OCI-LY7 (cell line): ENCODE results near the gene SLC39A6. TPM values are rescaled to one million over a fixed set of nuclear protein-coding genes. Genes with fewer than 3 reads are reported as not detected.

Experiments
- BruUV-seq: library from RNA; stranded (reverse); fragments of 400-500 nt; replicated peaks from 2 replicates; lab custom pipeline; 2021; lab: Mats Ljungman, UMichigan
- CTCF ChIA-PET: fragments of 300-600 bp; sonication (Branson Sonifier 250); formaldehyde crosslinking; loops from one replicate; lab custom pipeline; 2022; ENCODE audit warnings: antibody characterized with exemption; ENCODE audit not compliant: unreplicated experiment; lab: Charles Lee
- POLR2A ChIA-PET: fragments of 300-600 bp; sonication (Branson Sonifier 250); formaldehyde crosslinking; loops from one replicate; lab custom pipeline; 2022; ENCODE audit warnings: antibody characterized with exemption; lab: Charles Lee
- DNase-seq: peaks from one replicate; pipeline ENCODE4 v3.0.0-alpha.2; 2015; ENCODE audit warnings: low spot score
- H2AFZ ChIP-seq: fragments of 200-600 bp; sonication (generic), shearing (Covaris generic); 2 replicates; pipeline ENCODE4 v1.6.1; 2014; ENCODE audit warnings: mild to moderate bottlenecking, antibody characterized with exemption, low read length, moderate library complexity
- H3K27ac ChIP-seq: fragments of 200-600 bp; sonication (generic); 2 replicates; pipeline ENCODE4 v1.5.1; 2014; ENCODE audit warnings: mixed run types, low read depth, mild to moderate bottlenecking, moderate library complexity, low read length, inconsistent platforms; ENCODE audit not compliant: poor library complexity, severe bottlenecking
- H3K36me3 ChIP-seq: fragments of 200-600 bp; sonication (generic); 2 replicates; pipeline ENCODE4 v1.6.1; 2014; ENCODE audit warnings: mild to moderate bottlenecking, antibody characterized with exemption, low read length, moderate library complexity, mixed read lengths; ENCODE audit not compliant: insufficient read depth
- H3K4me1 ChIP-seq: fragments of 200-600 bp; sonication (generic); 2 replicates; pipeline ENCODE4 v1.5.1; 2014; ENCODE audit warnings: mild to moderate bottlenecking, low read length; ENCODE audit not compliant: insufficient read depth, poor library complexity, severe bottlenecking
- H3K4me2 ChIP-seq: fragments of 200-600 bp; sonication (generic); 2 replicates; pipeline ENCODE4 v1.6.1; 2014; ENCODE audit warnings: mild to moderate bottlenecking, low read length
- H3K4me3 ChIP-seq: fragments of 200-600 bp; sonication (generic); 2 replicates; pipeline ENCODE4 v1.5.1; 2014; ENCODE audit warnings: mild to moderate bottlenecking, low read depth, low read length; ENCODE audit not compliant: poor library complexity, severe bottlenecking
- H3K79me2 ChIP-seq: fragments of 200-600 bp; sonication (generic); 2 replicates; pipeline ENCODE4 v1.6.1; 2016; ENCODE audit warnings: low read depth, mild to moderate bottlenecking, low read length, moderate library complexity, mixed read lengths; ENCODE audit not compliant: insufficient read depth
- H3K9me2 ChIP-seq: fragments of 200-600 bp; sonication (generic); 2 replicates; pipeline ENCODE4 v1.6.1; 2016; ENCODE audit warnings: mild to moderate bottlenecking, low read length, mixed read lengths; ENCODE audit not compliant: insufficient read depth
- H3K9me3 ChIP-seq: fragments of 200-600 bp; sonication (generic); 2 replicates; pipeline ENCODE4 v1.6.1; 2014; ENCODE audit warnings: mild to moderate bottlenecking, mixed run types, low read length, mixed read lengths
- H4K20me1 ChIP-seq: fragments of 200-600 bp; sonication (generic); 2 replicates; pipeline ENCODE4 v1.6.1; 2014; ENCODE audit warnings: mild to moderate bottlenecking, antibody characterized with exemption, low read length, moderate library complexity, mixed read lengths; ENCODE audit not compliant: insufficient read depth
- CTCF ChIP-seq: fragments of 200-600 bp; sonication (generic); conservative IDR thresholded peaks from 2 replicates; pipeline ENCODE4 v1.5.1; 2014; ENCODE audit warnings: mild to moderate bottlenecking, antibody characterized with exemption, low read length, moderate library complexity, mixed read lengths
- EZH2phosphoT487 ChIP-seq: fragments of 200-600 bp; sonication (generic); IDR thresholded peaks from 2 replicates; pipeline ENCODE4 v1.6.1; 2018; ENCODE audit warnings: low read depth, borderline replicate concordance, mild to moderate bottlenecking, mixed run types, antibody characterized with exemption, low read length, moderate library complexity, mixed read lengths
- intact Hi-C: fragments of 100-400 bp; cut with micrococcal nuclease; formaldehyde crosslinking; loops from one replicate; pipeline ENCODE4 v1.10.0; 2022; ENCODE audit not compliant: unreplicated experiment
- total RNA-seq, 2 experiments: library from RNA; depleted of rRNA in 1 of 2; stranded (reverse); fragments of >200 nt in 1 of 2; shearing (Covaris generic) in 1 of 2; gene quantifications; 2 replicates each; pipeline ENCODE4 v1.2.3, GENCODE V29; 2014 to 2022

SLC39A6 gene
- total RNA-seq, 2 experiments from 2014 or later, result 11.2 to 14.7 TPM

- DNase-seq, result no peak
- ChIA-PET POLR2A (no interaction called here), CTCF (no interaction called here)
- no peak for TF ChIP-seq EZH2phosphoT487
- TF ChIP-seq CTCF, result no peak
- no peaks in the 10 kb centered on the region for H3K9me3 ChIP-seq
- H2AFZ ChIP-seq, result no peak overlapping the region
- BruUV-seq, result no TSS peak
- H3K36me3 ChIP-seq, result peaks cover 84% of the 10 kb centered on the region
- H3K4me2 ChIP-seq, result no peak overlapping the region
- H3K4me3 ChIP-seq, result no peak overlapping the region
- H3K4me1 ChIP-seq, result peaks cover 29% of the 10 kb centered on the region
- H3K79me2 ChIP-seq, result no peaks in the 10 kb centered on the region
- intact Hi-C loops, result no loop called here
- no peaks in the 10 kb centered on the region for H4K20me1 ChIP-seq
- H3K27ac ChIP-seq, result no peak overlapping the region
- no peaks in the 10 kb centered on the region for H3K9me2 ChIP-seq
Measured at GRCh38 chr18:36153203-36153602, 24.1 kb upstream of the SLC39A6 start.

GRCh38 chr18:36152781-36153180 is 23.6 kb upstream of the SLC39A6 start:
- no peaks in the 10 kb centered on the region for H3K9me3 ChIP-seq
- DNase-seq, result no peak
- ChIA-PET CTCF (no interaction called here), POLR2A (no interaction called here)
- H3K27ac ChIP-seq, result no peak overlapping the region
- H3K4me2 ChIP-seq, result no peak overlapping the region
- H3K4me3 ChIP-seq, result no peak overlapping the region
- no peaks in the 10 kb centered on the region for H3K79me2 ChIP-seq
- H3K9me2 ChIP-seq, result no peaks in the 10 kb centered on the region
- intact Hi-C loops, result no loop called here
- BruUV-seq, result no TSS peak
- no peak overlapping the region for H2AFZ ChIP-seq
- H3K36me3 ChIP-seq, result peaks cover 84% of the 10 kb centered on the region
- H3K4me1 ChIP-seq, result peaks cover 28% of the 10 kb centered on the region
- TF ChIP-seq CTCF (no peak), EZH2phosphoT487 (no peak)
- no peaks in the 10 kb centered on the region for H4K20me1 ChIP-seq

- H3K27ac ChIP-seq, result peak overlapping the region; percentile 88
- intact Hi-C loops, result no loop called here
- CTCF ChIA-PET, result no interaction called here
Measured at GRCh38 chr18:36149514-36150289, 20.6 kb upstream of the SLC39A6 start.

More at GRCh38 chr18:36149514-36150289, 20.6 kb upstream of the SLC39A6 start:
- POLR2A ChIA-PET, result interaction anchor here (0.7 to 1.6 kb wide), 6 partner anchors 9 to 144 kb away, joined by 3 to 6 read pairs (median 4); no protein-coding TSS in a partner anchor
- no peak overlapping the region for H2AFZ ChIP-seq
- peaks cover 86% of the 10 kb centered on the region for H3K36me3 ChIP-seq
- peak overlapping the region; percentile 53 for H3K4me3 ChIP-seq
- no peaks in the 10 kb centered on the region for H3K79me2 ChIP-seq
- peak; percentile 73 for DNase-seq
- H4K20me1 ChIP-seq, result no peaks in the 10 kb centered on the region
- H3K9me2 ChIP-seq, result no peaks in the 10 kb centered on the region
- no TSS peak for BruUV-seq
- peaks cover 35% of the 10 kb centered on the region for H3K4me1 ChIP-seq
- TF ChIP-seq EZH2phosphoT487, result no peak
- no peak for TF ChIP-seq CTCF
- no peaks in the 10 kb centered on the region for H3K9me3 ChIP-seq
- H3K4me2 ChIP-seq, result peak overlapping the region; percentile 72
